Activated B cell treated with CpG ODN at 0.5 μM for 24 hours (primary cell): ENCODE measurements around the gene TNFAIP3. TPM values are rescaled to one million over a fixed set of nuclear protein-coding genes. Genes with fewer than 3 reads are reported as not detected.

Experiments used
- ATAC-seq: fragments of 200-7000 bp; cut with Tn5 transposase; one replicate; pipeline ENCODE4 v1.10.0; 2021; ENCODE audit warnings: low read depth, mild to moderate bottlenecking, moderate library complexity
- CTCF ChIA-PET: fragments of 350-600 bp; sonication (Branson Sonifier 250); formaldehyde crosslinking; loops from one replicate; lab custom pipeline; 2021; ENCODE audit warnings: antibody characterized with exemption; lab: Charles Lee
- POLR2A ChIA-PET: fragments of 350-600 bp; sonication (Branson Sonifier 250); formaldehyde crosslinking; loops from one replicate; lab custom pipeline; 2021; ENCODE audit warnings: antibody characterized with exemption; lab: Charles Lee
- DNase-seq: peaks from one replicate; pipeline ENCODE4 v3.0.0; 2022
- H3K27ac Mint-ChIP-seq: one replicate; pipeline ENCODE4 v1.8.0; 2020; ENCODE audit warnings: mixed read lengths
- H3K27me3 Mint-ChIP-seq: one replicate; pipeline ENCODE4 v1.8.0; 2021; ENCODE audit warnings: mixed read lengths
- H3K36me3 Mint-ChIP-seq: one replicate; pipeline ENCODE4 v1.8.0; 2021; ENCODE audit warnings: low read depth, mixed read lengths
- H3K4me1 Mint-ChIP-seq: one replicate; pipeline ENCODE4 v1.8.0; 2021; ENCODE audit warnings: mixed read lengths
- H3K4me3 Mint-ChIP-seq: one replicate; pipeline ENCODE4 v1.8.0; 2020; ENCODE audit warnings: mild to moderate bottlenecking, mixed read lengths
- H3K9me3 Mint-ChIP-seq: one replicate; pipeline ENCODE4 v1.8.0; 2020; ENCODE audit warnings: mixed read lengths
- intact Hi-C: fragments of 100-400 bp; cut with micrococcal nuclease; formaldehyde crosslinking; loops from one replicate; pipeline ENCODE4 v1.15.1; 2024
- total RNA-seq: library from RNA; stranded (reverse); gene quantifications from 2 replicates; pipeline ENCODE4 v1.2.3, GENCODE V29; 2022
- TF ChIP-seq, protein P1 (sequence below): fragments of 200-600 bp; IDR thresholded peaks from one replicate; pipeline ENCODE4 v1.8.0; 2022; ENCODE audit warnings: antibody characterized with exemption, mild to moderate bottlenecking

Gene TNFAIP3
- total RNA-seq, 1 donor from 2014 or later: 226 TPM

DNA sequence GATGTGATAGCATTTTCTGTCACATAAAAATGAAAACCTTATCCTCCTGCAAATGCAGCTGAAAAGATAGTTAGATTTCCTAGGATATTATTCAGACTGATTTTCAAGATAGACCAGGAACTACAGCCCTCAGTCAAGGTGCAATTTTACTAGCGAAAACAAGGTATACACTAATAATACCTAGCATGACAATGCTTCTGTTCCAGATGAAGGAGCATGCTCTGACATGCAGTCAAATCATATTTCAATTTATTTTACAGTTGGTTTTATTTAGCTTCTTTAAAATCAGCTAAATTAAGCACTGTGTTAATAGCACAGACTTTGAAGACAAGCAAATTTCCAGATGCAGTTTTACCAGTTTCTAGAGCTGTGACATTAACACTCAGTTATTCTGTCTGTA is 14.2 kb upstream of the TNFAIP3 start:
- DNase-seq: no peak
- Mint-ChIP-seq H3K9me3 (peaks cover 3% of the 10 kb centered on the region), H3K27ac (no peak overlapping the region), H3K4me1 (peaks cover 26% of the 10 kb centered on the region), H3K36me3 (peaks cover 6% of the 10 kb centered on the region), H3K4me3 (no peak overlapping the region), H3K27me3 (no peaks in the 10 kb centered on the region)
- TF ChIP-seq, protein P1, sequence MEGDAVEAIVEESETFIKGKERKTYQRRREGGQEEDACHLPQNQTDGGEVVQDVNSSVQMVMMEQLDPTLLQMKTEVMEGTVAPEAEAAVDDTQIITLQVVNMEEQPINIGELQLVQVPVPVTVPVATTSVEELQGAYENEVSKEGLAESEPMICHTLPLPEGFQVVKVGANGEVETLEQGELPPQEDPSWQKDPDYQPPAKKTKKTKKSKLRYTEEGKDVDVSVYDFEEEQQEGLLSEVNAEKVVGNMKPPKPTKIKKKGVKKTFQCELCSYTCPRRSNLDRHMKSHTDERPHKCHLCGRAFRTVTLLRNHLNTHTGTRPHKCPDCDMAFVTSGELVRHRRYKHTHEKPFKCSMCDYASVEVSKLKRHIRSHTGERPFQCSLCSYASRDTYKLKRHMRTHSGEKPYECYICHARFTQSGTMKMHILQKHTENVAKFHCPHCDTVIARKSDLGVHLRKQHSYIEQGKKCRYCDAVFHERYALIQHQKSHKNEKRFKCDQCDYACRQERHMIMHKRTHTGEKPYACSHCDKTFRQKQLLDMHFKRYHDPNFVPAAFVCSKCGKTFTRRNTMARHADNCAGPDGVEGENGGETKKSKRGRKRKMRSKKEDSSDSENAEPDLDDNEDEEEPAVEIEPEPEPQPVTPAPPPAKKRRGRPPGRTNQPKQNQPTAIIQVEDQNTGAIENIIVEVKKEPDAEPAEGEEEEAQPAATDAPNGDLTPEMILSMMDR: no peak
- ATAC-seq: no peak
- intact Hi-C loops: loop anchor here (1.0 kb wide), 1 partner anchor 28 kb away; no protein-coding TSS in a partner anchor
- ChIA-PET POLR2A (interaction anchor here (0.7 to 1.1 kb wide), 4 partner anchors 15 to 53 kb away, joined by 3 read pairs; partner anchors contain the start of gene TNFAIP3), CTCF (interaction anchor here (1.6 kb wide), 1 partner anchor 145 kb away, joined by 3 read pairs; no protein-coding TSS in a partner anchor)

DNA sequence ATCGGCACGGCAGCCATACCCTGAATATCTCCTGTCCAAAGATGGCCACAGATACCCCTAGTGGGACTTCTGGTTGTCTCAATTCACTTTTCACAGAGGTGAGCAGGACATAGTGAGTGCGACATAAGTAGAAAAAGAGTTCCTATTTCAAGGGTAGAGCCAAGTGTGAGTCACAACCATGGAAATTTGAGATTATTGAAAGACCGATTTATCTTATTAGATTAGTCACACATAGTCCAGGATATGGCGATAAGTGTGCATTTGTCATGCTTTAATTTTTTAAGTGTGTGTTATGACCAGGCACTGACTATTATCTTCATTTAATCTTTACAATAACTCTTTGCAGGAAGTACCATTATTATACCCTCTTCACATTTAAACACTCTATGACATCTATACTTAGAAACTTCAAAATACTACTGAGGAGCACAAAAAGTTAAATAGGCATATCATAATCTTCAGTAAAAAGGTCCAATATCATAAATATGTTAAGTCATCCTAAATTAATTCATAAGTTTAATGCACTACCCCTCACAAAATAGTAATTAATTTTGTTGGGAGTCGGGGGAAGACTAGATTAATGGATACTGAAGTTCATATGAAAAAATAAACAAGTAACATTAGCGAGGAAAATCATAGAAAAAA is 13.4 kb upstream of the TNFAIP3 start:
- peaks cover 6% of the 10 kb centered on the region for H3K36me3 Mint-ChIP-seq
- intact Hi-C loops: no loop called here
- TF ChIP-seq, protein P1: no peak
- ChIA-PET POLR2A (interaction anchor here (1.1 kb wide), 1 partner anchor 14 kb away, joined by 3 read pairs; the partner anchor contains the start of gene TNFAIP3), CTCF (interaction anchor here (1.6 kb wide), 1 partner anchor 146 kb away, joined by 3 read pairs; no protein-coding TSS in a partner anchor)
- no peaks in the 10 kb centered on the region for H3K27me3 Mint-ChIP-seq
- H3K9me3 Mint-ChIP-seq: peaks cover 3% of the 10 kb centered on the region
- no peak overlapping the region for H3K4me3 Mint-ChIP-seq
- H3K4me1 Mint-ChIP-seq: peaks cover 24% of the 10 kb centered on the region
- H3K27ac Mint-ChIP-seq: no peak overlapping the region
- ATAC-seq (no peak), DNase-seq (no peak)

- no peaks in the 10 kb centered on the region for H3K27me3 Mint-ChIP-seq
- H3K4me1 Mint-ChIP-seq: peaks cover 18% of the 10 kb centered on the region
- intact Hi-C loops: no loop called here
- TF ChIP-seq, protein P1: no peak
- H3K9me3 Mint-ChIP-seq: peaks cover 3% of the 10 kb centered on the region
- H3K27ac Mint-ChIP-seq: no peak overlapping the region
- ATAC-seq (no peak), DNase-seq (no peak)
- ChIA-PET CTCF (no interaction called here), POLR2A (no interaction called here)
- peaks cover 6% of the 10 kb centered on the region for H3K36me3 Mint-ChIP-seq
- no peak overlapping the region for H3K4me3 Mint-ChIP-seq
These were observed 10.7 kb upstream of the TNFAIP3 start for GRCh38 chr6:137856138-137856898.

GRCh38 chr6:137859025-137859424 is 8.0 kb upstream of the TNFAIP3 start:
- ChIA-PET CTCF (interaction anchor here (1.0 kb wide), 1 partner anchor 15 kb away, joined by 3 read pairs; no protein-coding TSS in a partner anchor), POLR2A (no interaction called here)
- no peaks in the 10 kb centered on the region for H3K4me1 Mint-ChIP-seq
- TF ChIP-seq, protein P1: no peak
- ATAC-seq (no peak), DNase-seq (no peak)
- H3K4me3 Mint-ChIP-seq: no peak overlapping the region
- H3K27ac Mint-ChIP-seq: no peak overlapping the region
- no peaks in the 10 kb centered on the region for H3K27me3 Mint-ChIP-seq
- intact Hi-C loops: no loop called here
- peaks cover 3% of the 10 kb centered on the region for H3K9me3 Mint-ChIP-seq
- H3K36me3 Mint-ChIP-seq: peaks cover 6% of the 10 kb centered on the region
